ENCODE measurements around the gene WIF1.

The WIF1 gene

GRCh38 chr12:65147312-65147905, 26.3 kb upstream of the WIF1 start:
- no peaks in the 10 kb centered on the region for H3K9me3 Mint-ChIP-seq
- H3K27ac Mint-ChIP-seq = no peak overlapping the region
- no peaks in the 10 kb centered on the region for H3K4me1 Mint-ChIP-seq (ENCODE audit: low read depth in 2 of 2)
- H3K36me3 Mint-ChIP-seq (ENCODE audit: insufficient read depth) = no peaks in the 10 kb centered on the region
- peaks cover 30 to 61% of the 10 kb centered on the region in 2 donors for H3K27me3 Mint-ChIP-seq
- no peak for DNase-seq
- no peak overlapping the region for H3K4me3 Mint-ChIP-seq
- ATAC-seq (replicated peaks) = no peak

DNA sequence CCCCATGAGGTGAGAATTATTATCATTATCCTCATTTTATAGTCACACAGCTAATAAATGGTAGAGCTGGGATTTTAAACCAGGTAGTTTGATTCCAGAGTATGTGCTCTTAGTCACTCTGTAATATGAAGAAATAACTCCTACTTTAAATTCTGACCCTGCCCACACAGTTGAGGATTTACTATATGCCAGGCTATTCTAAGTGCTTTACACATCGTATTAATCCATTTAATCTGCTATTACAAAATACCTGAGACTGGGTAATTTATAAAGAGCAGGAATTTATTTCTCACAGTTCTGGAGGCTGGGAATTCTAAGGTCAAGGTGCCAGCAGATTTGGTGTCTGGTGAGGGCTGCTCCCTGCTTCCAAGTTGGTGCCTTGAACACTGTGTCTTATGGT, 19.6 kb upstream of the WIF1 start:
- H3K27me3 Mint-ChIP-seq = peaks cover 31 to 46% of the 10 kb centered on the region in 2 donors
- no peak overlapping the region for H3K27ac Mint-ChIP-seq
- DNase-seq (no peak), ATAC-seq (replicated peaks) (no peak)
- no peaks in the 10 kb centered on the region for H3K36me3 Mint-ChIP-seq (ENCODE audit: insufficient read depth)
- H3K4me1 Mint-ChIP-seq (ENCODE audit: low read depth in 2 of 2) = no peaks in the 10 kb centered on the region
- no peak overlapping the region for H3K4me3 Mint-ChIP-seq
- no peaks in the 10 kb centered on the region for H3K9me3 Mint-ChIP-seq

GRCh38 chr12:65139389-65139788, 18.3 kb upstream of the WIF1 start:
- Mint-ChIP-seq H3K27me3 (peaks cover 31 to 34% of the 10 kb centered on the region in 2 donors), H3K4me3 (no peak overlapping the region), H3K9me3 (no peaks in the 10 kb centered on the region), H3K4me1 (ENCODE audit: low read depth in 2 of 2) (no peaks in the 10 kb centered on the region), H3K36me3 (ENCODE audit: insufficient read depth) (no peaks in the 10 kb centered on the region), H3K27ac (no peak overlapping the region)
- ATAC-seq (replicated peaks) (no peak), DNase-seq (no peak)

- ATAC-seq (replicated peaks) = no peak
- Mint-ChIP-seq H3K9me3 (peaks cover 0 to 2% of the 10 kb centered on the region in 2 donors), H3K36me3 (ENCODE audit: insufficient read depth) (no peaks in the 10 kb centered on the region), H3K4me3 (no peak overlapping the region), H3K27ac (no peak overlapping the region), H3K27me3 (peaks cover 20 to 25% of the 10 kb centered on the region in 2 donors), H3K4me1 (ENCODE audit: low read depth in 2 of 2) (no peaks in the 10 kb centered on the region)
- no peak for DNase-seq
Measured at GRCh38 chr12:65133879-65134278, 12.8 kb upstream of the WIF1 start.

DNA sequence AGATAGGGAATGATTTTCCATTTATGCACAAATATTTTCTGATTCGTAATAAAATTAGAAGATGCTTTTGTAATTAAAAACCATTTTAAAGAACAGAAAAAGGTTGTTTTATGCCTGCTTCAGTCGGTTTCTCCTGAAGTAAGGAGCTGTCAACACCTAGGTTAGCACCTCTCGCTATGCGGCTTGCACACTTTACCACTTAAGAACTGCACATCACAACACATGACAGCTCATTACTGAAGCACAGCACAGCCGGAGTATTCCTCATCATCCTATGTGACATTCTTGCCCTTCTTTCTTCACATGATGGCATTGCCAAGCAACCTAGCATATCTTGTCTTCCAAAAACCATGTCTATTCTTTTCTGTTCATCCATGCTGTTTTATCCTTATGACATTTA, 5.4 kb upstream of the WIF1 start:
- Mint-ChIP-seq H3K36me3 (ENCODE audit: insufficient read depth) (no peaks in the 10 kb centered on the region), H3K27me3 (peaks cover 21 to 25% of the 10 kb centered on the region in 2 donors), H3K27ac (no peak overlapping the region), H3K4me1 (ENCODE audit: low read depth in 2 of 2) (peaks cover 0 to 5% of the 10 kb centered on the region in 2 donors), H3K9me3 (no peaks in the 10 kb centered on the region), H3K4me3 (no peak overlapping the region)
- ATAC-seq (replicated peaks) = peak; percentile 48
- peak in 1 of 3 experiments; percentile 12 for DNase-seq

GRCh38 chr12:65125975-65126374, 4.9 kb upstream of the WIF1 start:
- DNase-seq (no peak), ATAC-seq (replicated peaks) (no peak)

DNA sequence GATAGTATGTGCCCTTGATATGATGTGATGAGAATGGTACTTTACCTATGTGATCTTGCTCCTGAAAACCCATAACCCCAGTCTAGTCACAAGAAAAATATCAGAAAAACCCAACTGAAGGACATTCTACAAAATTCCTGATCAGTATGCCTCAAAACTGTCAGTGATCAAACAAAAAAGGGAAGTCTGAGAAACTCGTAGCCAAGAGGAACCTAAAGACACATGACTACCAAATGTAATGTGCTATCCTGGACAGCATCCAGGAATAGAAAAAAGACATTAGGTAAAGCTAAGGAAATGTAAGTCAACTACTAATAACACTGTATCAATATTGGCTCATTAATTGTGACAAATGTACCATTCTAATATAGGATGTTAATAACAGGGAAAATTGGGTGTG, 4.1 kb upstream of the WIF1 start:
- H3K27ac Mint-ChIP-seq = no peak overlapping the region
- H3K9me3 Mint-ChIP-seq = no peaks in the 10 kb centered on the region
- peaks cover 7 to 8% of the 10 kb centered on the region in 2 donors for H3K4me1 Mint-ChIP-seq (ENCODE audit: low read depth in 2 of 2)
- ATAC-seq (replicated peaks) = no peak
- H3K4me3 Mint-ChIP-seq = no peak overlapping the region
- H3K27me3 Mint-ChIP-seq = peaks cover 25 to 37% of the 10 kb centered on the region in 2 donors
- no peaks in the 10 kb centered on the region for H3K36me3 Mint-ChIP-seq (ENCODE audit: insufficient read depth)
- DNase-seq = no peak

More at GRCh38 chr12:65125975-65126374, 4.9 kb upstream of the WIF1 start:
- no peak overlapping the region for H3K4me3 Mint-ChIP-seq
- H3K4me1 Mint-ChIP-seq (ENCODE audit: low read depth in 2 of 2) = peaks cover under 1 to 5% of the 10 kb centered on the region in 2 donors
- H3K36me3 Mint-ChIP-seq (ENCODE audit: insufficient read depth) = no peaks in the 10 kb centered on the region
- peaks cover 19 to 30% of the 10 kb centered on the region in 2 donors for H3K27me3 Mint-ChIP-seq
- no peak overlapping the region for H3K27ac Mint-ChIP-seq
- no peaks in the 10 kb centered on the region for H3K9me3 Mint-ChIP-seq

- Mint-ChIP-seq H3K27ac (no peak overlapping the region), H3K4me1 (ENCODE audit: low read depth in 2 of 2) (peaks cover 7 to 8% of the 10 kb centered on the region in 2 donors), H3K4me3 (no peak overlapping the region), H3K27me3 (peaks cover 37 to 38% of the 10 kb centered on the region in 2 donors), H3K36me3 (ENCODE audit: insufficient read depth) (no peaks in the 10 kb centered on the region), H3K9me3 (no peaks in the 10 kb centered on the region)
- no peak for ATAC-seq (replicated peaks)
- no peak for DNase-seq
Measured at GRCh38 chr12:65123435-65124063, 2.4 kb upstream of the WIF1 start.

- no peaks in the 10 kb centered on the region for H3K9me3 Mint-ChIP-seq
- H3K36me3 Mint-ChIP-seq (ENCODE audit: insufficient read depth) = no peaks in the 10 kb centered on the region
- H3K4me3 Mint-ChIP-seq = no peak overlapping the region
- H3K27me3 Mint-ChIP-seq = peaks cover 43 to 45% of the 10 kb centered on the region in 2 donors
- H3K4me1 Mint-ChIP-seq (ENCODE audit: low read depth in 2 of 2) = peaks cover 7 to 8% of the 10 kb centered on the region in 2 donors
- DNase-seq = no peak
- no peak for ATAC-seq (replicated peaks)
- H3K27ac Mint-ChIP-seq = no peak overlapping the region
Measured at GRCh38 chr12:65122703-65123102, 1.6 kb upstream of the WIF1 start.

GRCh38 chr12:65121956-65122469, 908 bp upstream of the WIF1 start:
- peaks cover 49 to 52% of the 10 kb centered on the region in 2 donors for H3K27me3 Mint-ChIP-seq
- no peak for DNase-seq
- ATAC-seq (replicated peaks) = no peak
- H3K4me1 Mint-ChIP-seq (ENCODE audit: low read depth in 2 of 2) = peaks cover 7 to 8% of the 10 kb centered on the region in 2 donors
- no peaks in the 10 kb centered on the region for H3K36me3 Mint-ChIP-seq (ENCODE audit: insufficient read depth)
- H3K4me3 Mint-ChIP-seq = peak overlapping the region; percentile 59 to 63
- H3K27ac Mint-ChIP-seq = no peak overlapping the region
- no peaks in the 10 kb centered on the region for H3K9me3 Mint-ChIP-seq

DNA sequence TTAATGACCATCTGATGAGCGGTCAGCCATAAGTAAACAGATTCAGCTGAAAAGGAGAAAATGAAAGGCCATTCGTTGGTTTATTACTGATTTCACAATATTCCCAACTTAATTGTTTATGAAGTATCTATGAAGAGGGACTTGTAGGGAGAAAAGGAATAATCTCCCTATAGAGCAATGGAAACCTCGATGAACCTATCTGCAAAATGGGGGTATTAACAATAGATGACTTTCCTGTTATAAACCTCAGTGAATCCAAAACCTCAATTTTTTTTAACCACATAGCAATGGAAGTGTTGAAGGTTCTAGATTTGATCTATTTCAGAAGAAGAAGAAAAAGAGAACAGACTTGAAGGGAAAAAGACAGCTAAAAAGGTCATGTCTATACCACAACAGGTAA, 2.0 kb downstream of the WIF1 start:
- no peaks in the 10 kb centered on the region for H3K9me3 Mint-ChIP-seq
- H3K27ac Mint-ChIP-seq = no peak overlapping the region
- no peak overlapping the region for H3K4me3 Mint-ChIP-seq
- DNase-seq (no peak), ATAC-seq (replicated peaks) (no peak)
- H3K36me3 Mint-ChIP-seq (ENCODE audit: insufficient read depth) = no peaks in the 10 kb centered on the region
- H3K4me1 Mint-ChIP-seq (ENCODE audit: low read depth in 2 of 2) = peaks cover 7 to 8% of the 10 kb centered on the region in 2 donors
- peaks cover 55 to 59% of the 10 kb centered on the region in 2 donors for H3K27me3 Mint-ChIP-seq

GRCh38 chr12:65113621-65114035, 7.5 kb downstream of the WIF1 start:
- Mint-ChIP-seq H3K36me3 (ENCODE audit: insufficient read depth) (no peaks in the 10 kb centered on the region), H3K4me3 (no peak overlapping the region), H3K4me1 (ENCODE audit: low read depth in 2 of 2) (no peaks in the 10 kb centered on the region), H3K9me3 (no peaks in the 10 kb centered on the region), H3K27ac (no peak overlapping the region), H3K27me3 (peaks cover 34 to 54% of the 10 kb centered on the region in 2 donors)
- no peak for ATAC-seq (replicated peaks)
- DNase-seq = no peak

GRCh38 chr12:65106948-65107347, 14.2 kb downstream of the WIF1 start:
- Mint-ChIP-seq H3K27ac (no peak overlapping the region), H3K36me3 (ENCODE audit: insufficient read depth) (no peaks in the 10 kb centered on the region), H3K27me3 (peaks cover 11 to 22% of the 10 kb centered on the region in 2 donors), H3K4me3 (no peak overlapping the region), H3K9me3 (no peaks in the 10 kb centered on the region), H3K4me1 (ENCODE audit: low read depth in 2 of 2) (no peaks in the 10 kb centered on the region)
- ATAC-seq (replicated peaks) (no peak), DNase-seq (no peak)

DNA sequence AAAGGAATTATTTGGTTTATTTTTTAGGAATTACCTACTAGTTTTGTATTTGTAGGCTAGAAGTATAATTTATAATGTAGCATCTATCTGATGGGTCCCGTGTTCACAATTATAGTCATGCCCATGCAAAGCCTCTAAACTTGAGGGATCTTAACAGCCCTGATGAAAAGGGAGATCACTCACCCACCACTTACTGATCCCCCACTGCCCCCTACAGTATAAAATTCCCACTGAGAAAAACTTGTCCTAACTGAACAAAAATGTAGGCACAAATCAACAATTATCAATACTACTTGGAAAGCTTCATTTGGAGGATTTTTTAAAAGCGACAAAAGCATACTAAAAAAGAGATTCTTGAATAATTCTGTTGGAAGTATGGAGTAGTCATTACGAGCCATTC, 21.0 kb downstream of the WIF1 start:
- H3K36me3 Mint-ChIP-seq (ENCODE audit: insufficient read depth) = no peaks in the 10 kb centered on the region
- no peak overlapping the region for H3K27ac Mint-ChIP-seq
- H3K4me3 Mint-ChIP-seq = no peak overlapping the region
- no peak for ATAC-seq (replicated peaks)
- peaks cover 46 to 54% of the 10 kb centered on the region in 2 donors for H3K27me3 Mint-ChIP-seq
- DNase-seq = no peak
- no peaks in the 10 kb centered on the region for H3K4me1 Mint-ChIP-seq (ENCODE audit: low read depth in 2 of 2)
- no peaks in the 10 kb centered on the region for H3K9me3 Mint-ChIP-seq
